ENCODE data around the gene IL19. TPM values are rescaled to one million over a fixed set of nuclear protein-coding genes. Genes with fewer than 3 reads are reported as not detected.

The IL19 gene
- total and polyA plus RNA-seq, 3 donors from 2014 or later, result 0.37 TPM; not detected in 2

- no peak for DNase-seq
- Histone ChIP-seq H3K4me3 (no peak overlapping the region), H3K9me3 (no peaks in the 10 kb centered on the region), H3K36me3 (ENCODE audit: low read depth, missing control alignments) (no peaks in the 10 kb centered on the region), H3K27ac (no peak overlapping the region), H3K27me3 (no peaks in the 10 kb centered on the region), H3K4me1 (no peaks in the 10 kb centered on the region)
- TF ChIP-seq POLR2A (IDR thresholded peaks at IDR 0.05) (no peak), CTCF (IDR thresholded peaks at IDR 0.05) (no peak)
- intact Hi-C loops (cut with DNase I; ENCODE audit: low total_unique reads), result no loop called here
- WGBS, 2 donors, result 77 to 81% methylated on average over 2 of the region's 2 CpGs
Measured at GRCh38 chr1:206779638-206780037, 9.1 kb downstream of the IL19 start.

GRCh38 chr1:206782448-206782847, 11.9 kb downstream of the IL19 start:
- Histone ChIP-seq H3K27me3 (no peaks in the 10 kb centered on the region), H3K4me1 (no peaks in the 10 kb centered on the region), H3K4me3 (no peak overlapping the region), H3K27ac (no peak overlapping the region), H3K9me3 (no peaks in the 10 kb centered on the region), H3K36me3 (ENCODE audit: low read depth, missing control alignments) (no peaks in the 10 kb centered on the region)
- intact Hi-C loops (cut with DNase I; ENCODE audit: low total_unique reads), result no loop called here
- no peak for DNase-seq
- TF ChIP-seq CTCF (IDR thresholded peaks at IDR 0.05), result no peak
- TF ChIP-seq POLR2A (IDR thresholded peaks at IDR 0.05), result no peak
- 94 to 100% methylated on average over 2 of the region's 2 CpGs for WGBS, 2 donors

- no peak overlapping the region for H3K27ac ChIP-seq
- H3K9me3 ChIP-seq, result no peaks in the 10 kb centered on the region
- intact Hi-C loops (cut with DNase I; ENCODE audit: low total_unique reads), result no loop called here
- no peak for TF ChIP-seq CTCF (IDR thresholded peaks at IDR 0.05)
- no peak for TF ChIP-seq POLR2A (IDR thresholded peaks at IDR 0.05)
- no peaks in the 10 kb centered on the region for H3K4me1 ChIP-seq
- 72 to 93% methylated on average over 6 to 7 of the region's 7 CpGs for WGBS, 2 donors
- no peaks in the 10 kb centered on the region for H3K36me3 ChIP-seq (ENCODE audit: low read depth, missing control alignments)
- H3K27me3 ChIP-seq, result no peaks in the 10 kb centered on the region
- DNase-seq, result no peak
- no peak overlapping the region for H3K4me3 ChIP-seq
Measured at GRCh38 chr1:206783506-206783905, 12.9 kb downstream of the IL19 start.

- 76 to 83% methylated on average over 17 of the region's 17 CpGs for WGBS, 2 donors
Measured at GRCh38 chr1:206784471-206784903, 13.9 kb downstream of the IL19 start.

More at GRCh38 chr1:206784471-206784903, 13.9 kb downstream of the IL19 start:
- Histone ChIP-seq H3K27ac (no peak overlapping the region), H3K4me1 (no peaks in the 10 kb centered on the region), H3K36me3 (ENCODE audit: low read depth, missing control alignments) (no peaks in the 10 kb centered on the region), H3K27me3 (no peaks in the 10 kb centered on the region), H3K9me3 (no peaks in the 10 kb centered on the region), H3K4me3 (no peak overlapping the region)
- DNase-seq, result no peak
- TF ChIP-seq CTCF (IDR thresholded peaks at IDR 0.05), result no peak
- no peak for TF ChIP-seq POLR2A (IDR thresholded peaks at IDR 0.05)
- intact Hi-C loops (cut with DNase I; ENCODE audit: low total_unique reads), result no loop called here
